Epidermal melanocyte (primary cell): ENCODE data around the gene ENPP7.

Experiments used
- DNase-seq: peaks from one replicate; pipeline ENCODE4 v3.0.0; 2011; ENCODE audit warnings: low spot score; ENCODE audit not compliant: insufficient read length

Gene ENPP7

GRCh38 chr17:79730769-79731483 lies at the start of gene ENPP7:
Gene ENPP7 (plus strand): TSS chr17:79730943. CDS start chr17:79731140, 197 bp downstream.
- DNase-seq, result no peak

DNA sequence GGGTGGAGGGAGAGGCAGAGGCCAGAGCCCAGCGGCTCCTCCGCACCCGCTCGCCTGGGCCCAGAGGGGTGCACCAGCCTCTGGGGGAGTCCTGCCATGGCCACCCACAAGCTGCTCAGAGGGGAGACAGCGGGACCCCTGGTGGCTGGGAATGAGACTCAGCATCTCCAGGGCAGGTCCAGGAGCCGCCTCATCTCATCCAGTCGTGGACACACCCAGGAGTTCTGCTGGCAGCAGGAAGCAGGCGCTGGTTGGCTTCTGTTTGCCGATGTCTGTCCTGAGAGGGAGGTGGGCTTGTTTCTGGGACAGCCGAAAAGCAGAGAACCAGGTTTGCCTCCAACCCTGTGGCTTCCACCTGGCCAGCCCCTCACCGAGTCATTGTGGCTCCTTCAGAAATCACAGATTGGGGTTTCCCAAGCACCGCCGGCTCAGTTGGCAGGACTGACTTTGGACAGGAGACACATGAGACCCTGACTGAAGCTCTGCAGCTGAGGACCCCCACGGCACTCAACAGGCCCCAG lies 49.6 kb upstream of the ENPP7 start:
- no peak for DNase-seq

GRCh38 chr17:79681628-79682261 lies 49.0 kb upstream of the ENPP7 start:
- DNase-seq, result no peak

DNA sequence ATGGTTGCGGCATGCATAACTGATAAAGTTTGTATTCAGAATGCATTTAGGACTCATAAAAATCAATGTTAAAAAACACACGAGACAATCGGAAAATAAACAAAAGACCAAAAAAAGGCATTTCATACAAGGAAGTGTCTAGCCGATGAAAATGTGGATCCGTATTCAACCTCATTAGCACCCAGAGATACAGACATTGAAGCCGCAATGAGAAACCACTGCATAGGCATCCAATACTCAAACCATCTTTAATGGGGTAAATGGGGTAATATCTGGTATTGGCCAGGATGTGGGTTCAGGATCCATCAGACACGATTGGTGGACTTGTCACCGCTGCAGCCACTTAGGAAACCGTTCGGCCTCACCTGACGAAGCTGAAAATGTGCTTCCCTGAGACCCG lies 47.4 kb upstream of the ENPP7 start:
- DNase-seq, result no peak

GRCh38 chr17:79684132-79684985 lies 46.4 kb upstream of the ENPP7 start:
- no peak for DNase-seq

DNA sequence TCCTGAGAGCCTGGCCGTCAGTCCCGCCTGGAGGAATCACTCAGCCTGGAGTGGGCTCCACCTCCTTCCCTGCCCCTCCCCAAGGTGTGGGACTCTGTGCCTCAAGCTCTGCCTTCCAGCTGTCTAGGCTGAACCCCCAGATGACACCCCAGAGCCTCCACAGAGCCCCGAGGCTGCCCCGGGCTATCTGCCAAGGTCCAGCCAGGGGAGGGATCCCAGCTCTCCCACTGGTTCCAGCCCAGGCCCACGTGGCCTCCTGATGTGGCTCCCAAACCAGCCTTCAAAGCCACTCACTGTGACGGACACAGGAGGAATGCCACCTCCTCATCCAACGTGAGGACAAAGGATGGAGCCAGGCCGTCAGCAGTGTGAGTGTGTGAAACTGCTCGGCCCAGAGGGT lies 45.6 kb upstream of the ENPP7 start:
- DNase-seq, result no peak

DNA sequence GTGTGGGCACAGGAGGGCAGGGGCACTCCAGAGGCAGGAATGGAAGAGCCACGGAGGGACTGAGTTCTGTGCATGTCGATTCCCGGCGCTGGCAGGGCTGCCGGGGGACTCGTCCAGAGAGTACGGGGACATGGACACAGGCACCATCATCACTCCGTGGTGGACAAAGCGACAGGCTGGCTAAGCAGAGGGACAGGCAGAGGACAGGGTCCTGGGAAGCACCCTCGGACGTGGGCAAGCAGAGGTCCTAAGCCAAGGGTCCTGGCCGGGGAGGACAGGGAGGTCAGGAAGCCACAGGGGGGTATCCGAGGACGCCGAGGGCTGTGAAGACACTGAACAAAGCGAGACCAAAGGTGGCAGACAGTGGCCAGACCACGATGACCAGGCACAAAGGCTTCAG lies 44.3 kb upstream of the ENPP7 start:
- no peak for DNase-seq

DNA sequence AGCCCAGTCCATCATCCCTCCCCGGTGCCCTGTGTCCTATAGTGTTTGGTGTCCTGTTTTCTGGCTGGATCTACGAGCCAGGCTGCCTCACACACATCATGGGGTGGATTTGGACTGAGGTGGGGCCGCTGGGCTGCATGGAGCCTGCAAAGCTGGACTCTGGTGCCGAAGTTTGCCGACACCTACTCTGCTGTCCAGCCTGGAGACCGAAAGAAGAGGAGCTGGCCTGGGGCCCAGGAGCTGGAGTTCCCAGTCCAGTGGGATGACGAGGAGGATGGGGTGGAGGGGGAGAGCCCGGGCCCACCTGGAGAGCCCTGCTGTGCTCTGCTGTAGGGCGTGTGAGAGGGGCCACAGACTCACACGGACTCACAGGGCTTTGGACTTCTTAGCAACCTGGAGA lies 40.3 kb upstream of the ENPP7 start:
- no peak for DNase-seq

DNA sequence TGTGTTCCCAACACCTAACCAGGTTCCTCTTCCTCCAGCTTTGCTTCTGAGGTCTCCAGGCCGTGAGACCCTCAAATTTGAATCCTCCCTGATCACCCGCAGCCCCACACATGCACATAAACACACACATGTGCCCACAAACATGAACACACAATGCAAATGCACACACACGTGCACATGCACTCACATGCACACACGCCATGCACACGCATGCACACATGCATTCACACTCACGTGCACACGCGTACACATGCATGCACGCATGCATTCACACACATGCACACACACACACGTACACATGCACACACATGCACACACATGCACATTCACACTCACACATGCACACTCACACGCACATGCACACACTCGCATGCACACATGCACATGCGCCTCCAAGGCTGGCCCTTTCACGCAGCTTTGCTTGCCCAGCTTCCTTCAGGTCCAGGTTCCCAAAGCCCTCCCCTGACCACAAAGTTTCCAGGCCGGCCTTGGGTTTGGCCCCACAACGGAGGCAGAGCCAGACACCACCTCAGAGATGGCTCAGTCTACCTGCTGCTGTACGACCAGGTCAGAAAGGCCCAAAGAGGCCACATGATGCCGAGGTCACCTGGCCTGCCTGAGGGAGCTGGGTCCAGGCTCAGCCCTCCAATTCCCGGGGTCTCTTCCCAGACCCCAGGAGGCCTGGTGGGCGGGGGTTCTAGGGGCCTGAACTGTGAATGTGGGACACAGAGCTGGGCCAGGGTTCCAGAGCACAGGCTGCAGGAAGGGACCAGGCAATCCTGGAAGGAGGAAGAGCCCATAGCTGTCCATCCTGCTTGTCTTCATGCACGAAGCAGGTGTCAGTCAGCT lies 39.5 kb upstream of the ENPP7 start:
- no peak for DNase-seq

- no peak for DNase-seq
Measured at GRCh38 chr17:79691931-79692330, 38.8 kb upstream of the ENPP7 start.

- DNase-seq, result no peak
Measured at GRCh38 chr17:79693419-79693818, 37.3 kb upstream of the ENPP7 start.

DNA sequence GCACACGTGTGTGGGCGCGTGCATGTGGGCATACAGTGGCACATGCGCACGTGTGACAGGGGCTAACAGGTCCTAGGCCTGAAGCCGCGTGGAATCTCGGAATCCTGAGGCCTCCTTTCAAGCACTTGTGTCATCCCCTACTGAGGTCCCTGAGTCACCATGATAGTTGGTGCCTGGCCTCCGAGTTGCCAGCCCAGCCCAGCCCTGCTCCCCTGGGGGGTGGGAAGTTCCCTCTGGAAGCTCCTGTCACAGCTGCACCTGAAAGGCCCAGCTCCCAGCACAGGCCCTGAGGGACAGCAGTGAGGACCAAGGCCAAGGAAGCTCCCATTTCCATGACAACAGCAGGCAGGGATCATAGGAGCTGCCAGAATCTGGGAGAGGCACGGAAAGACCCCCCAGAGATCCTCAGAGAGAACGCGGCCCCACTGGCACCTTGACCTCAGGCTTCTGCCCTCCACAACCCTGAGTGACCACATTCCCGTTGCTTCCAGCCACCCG lies 35.4 kb upstream of the ENPP7 start:
- DNase-seq, result no peak

DNA sequence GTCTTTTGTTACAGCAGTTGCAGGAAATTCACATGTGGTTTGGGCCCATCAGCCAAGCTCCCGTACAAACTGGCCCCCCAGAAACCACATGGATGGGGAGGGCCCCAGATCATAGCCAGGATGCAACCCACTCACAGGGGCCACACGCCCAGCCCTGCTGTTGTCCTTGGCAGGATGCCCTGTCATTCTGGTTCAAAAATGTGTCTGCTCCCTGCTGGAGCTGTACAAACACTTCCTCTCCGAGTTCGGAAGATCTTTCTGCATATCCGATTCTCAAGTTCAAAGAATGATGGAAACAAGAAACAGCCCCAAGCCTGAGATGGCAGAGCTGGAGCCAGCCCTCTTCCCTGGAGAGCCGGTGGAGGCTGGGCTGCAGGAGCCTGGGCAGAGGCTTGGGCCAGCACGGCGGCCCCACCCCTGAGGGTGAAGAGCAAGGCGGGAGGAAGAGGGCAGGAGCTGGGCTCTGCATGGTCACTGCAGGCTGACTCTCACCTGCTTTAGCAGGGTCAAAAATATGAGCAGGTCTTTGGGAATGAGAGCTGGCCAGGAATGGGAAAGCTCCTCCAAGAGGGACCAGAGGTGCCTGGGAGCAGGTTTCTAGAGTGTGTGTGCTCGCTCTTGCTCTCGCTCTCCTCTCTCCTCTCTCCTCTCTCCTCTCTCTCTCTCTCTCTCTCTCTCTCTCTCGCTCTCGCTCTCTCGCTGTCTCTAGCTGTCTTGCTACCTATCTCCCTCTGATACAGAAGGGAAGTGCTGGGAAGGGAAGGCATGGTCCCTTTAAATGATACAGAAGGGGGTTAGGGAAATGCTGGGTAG lies 34.7 kb upstream of the ENPP7 start:
- DNase-seq, result no peak

DNA sequence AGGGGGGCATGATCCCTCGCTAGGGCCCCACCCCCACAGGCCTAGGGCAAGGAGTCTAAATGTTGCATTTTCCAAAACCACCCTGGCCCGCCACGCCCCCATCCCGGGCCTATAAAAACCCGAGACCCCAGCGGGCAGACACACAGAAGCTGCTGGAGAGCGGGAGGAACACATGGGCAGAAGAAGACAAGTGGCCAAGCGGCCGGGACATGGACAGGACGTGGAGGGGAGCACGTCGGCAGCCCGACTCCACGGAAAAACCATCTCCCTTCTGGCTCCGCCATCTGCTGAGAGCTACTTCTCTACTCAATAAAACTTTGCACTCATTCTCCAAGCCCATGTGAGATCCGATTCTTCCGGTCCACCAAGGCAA lies 34.1 kb upstream of the ENPP7 start:
- DNase-seq, result no peak

- no peak for DNase-seq
Measured at GRCh38 chr17:79698146-79698846, 32.4 kb upstream of the ENPP7 start.

DNA sequence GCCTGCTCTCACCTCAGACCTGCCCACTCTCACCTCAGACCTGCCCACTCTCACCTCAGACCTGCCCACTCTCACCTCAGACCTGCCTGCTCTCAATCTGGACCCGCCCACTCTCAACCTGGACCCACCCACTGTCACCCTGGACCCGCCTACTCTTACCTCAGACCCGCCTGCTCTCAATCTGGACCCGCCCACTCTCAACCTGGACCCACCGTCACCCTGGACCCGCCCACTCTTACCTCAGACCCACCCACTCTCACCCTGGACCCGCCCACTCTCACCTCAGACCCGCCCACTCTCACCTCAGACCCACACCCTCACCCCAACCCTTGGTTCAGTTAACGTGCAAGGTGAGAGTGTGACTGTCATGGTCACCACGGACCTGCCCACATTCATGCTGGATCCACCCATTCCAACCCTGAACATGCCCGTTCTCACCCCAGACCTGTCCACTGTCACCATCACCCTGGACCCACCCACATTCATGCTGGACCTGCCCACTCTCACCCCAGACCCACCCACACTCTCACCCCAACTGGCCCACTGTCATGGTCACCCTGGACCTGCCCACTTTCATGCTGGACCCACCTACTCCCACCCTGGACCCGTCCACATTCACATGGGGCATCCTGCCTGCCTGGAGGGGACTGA lies 31.2 kb upstream of the ENPP7 start:
- DNase-seq, result no peak

DNA sequence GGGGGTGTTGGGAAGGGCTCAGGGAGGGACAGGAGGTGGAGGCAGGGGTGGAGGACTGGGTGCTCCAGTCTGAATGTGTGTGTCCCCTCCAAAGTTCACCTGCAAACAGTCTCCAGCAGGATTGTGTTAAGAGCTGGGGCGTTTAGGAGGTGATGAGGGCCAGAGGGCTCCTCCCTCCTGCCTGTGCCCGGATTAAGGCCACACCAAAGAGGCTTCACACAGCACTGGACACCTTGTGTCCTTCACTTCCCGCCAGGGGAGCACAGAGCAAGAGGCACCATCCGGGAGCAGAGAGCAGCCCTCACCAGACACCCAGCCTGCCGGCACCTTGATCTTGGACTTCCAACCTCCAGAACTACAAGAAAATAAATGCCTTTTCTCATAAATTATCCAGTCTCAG lies 30.2 kb upstream of the ENPP7 start:
- DNase-seq, result no peak

GRCh38 chr17:79702034-79702433 lies 28.7 kb upstream of the ENPP7 start:
- DNase-seq, result no peak
